Transverse colon (tissue), 4 donors: ENCODE data around the gene CCRL2. TPM values are rescaled to one million over a fixed set of nuclear protein-coding genes. Genes with fewer than 3 reads are reported as not detected.
"Not testable (repeated sequence)": the region's sequence is repeated elsewhere in the genome, so short reads cannot be mapped to it uniquely, and the experiment has no call there.

Source experiments
- DNase-seq: peaks from one replicate; pipeline ENCODE4 v3.0.0-alpha.2; 2019
- H3K27ac ChIP-seq, 4 donors: fragments of 200-600 bp; sonication (generic); 2 replicates each; pipeline ENCODE4 v1.5.1; 2016 to 2018; ENCODE audit warnings: inconsistent platforms in 4 of 4
- H3K27me3 ChIP-seq: fragments of 200-600 bp; sonication (generic); 2 replicates; pipeline ENCODE4 v1.5.1; 2017; ENCODE audit warnings: inconsistent platforms
- H3K36me3 ChIP-seq, 4 donors: fragments of 200-600 bp; sonication (generic); 2 replicates each; pipeline ENCODE4 v1.5.1; 2017 to 2019; ENCODE audit warnings: inconsistent platforms in 4 of 4
- H3K4me1 ChIP-seq, 4 donors: fragments of 200-600 bp; sonication (generic); 2 replicates each; pipeline ENCODE4 v1.5.1; 2017 to 2020; ENCODE audit warnings: inconsistent platforms in 4 of 4
- H3K4me3 ChIP-seq, 4 donors: fragments of 200-600 bp; sonication (generic); 1 replicate in 1 of 4; 2 replicates in 3 of 4; pipeline versions ENCODE4 v1.5.1 to v1.6.1; 2017 to 2019; ENCODE audit warnings: inconsistent platforms in 4 of 4
- H3K9me3 ChIP-seq, 2 donors: fragments of 200-600 bp; sonication (generic); 2 replicates each; pipeline ENCODE4 v1.5.1; 2017 to 2019; ENCODE audit warnings: inconsistent platforms in 2 of 2
- EP300 ChIP-seq: sonication (generic); formaldehyde crosslinking; IDR thresholded peaks from one replicate; pipeline ENCODE4 v1.6.1; 2017; ENCODE audit warnings: antibody characterized with exemption, low read depth
- POLR2A ChIP-seq: fragments of 450-650 bp; IDR thresholded peaks from one replicate; pipeline ENCODE4 v1.6.1; 2016; ENCODE audit warnings: antibody characterized with exemption, mild to moderate bottlenecking, moderate library complexity
- POLR2AphosphoS5 ChIP-seq, 3 donors: sonication (generic); formaldehyde crosslinking; IDR thresholded peaks; one replicate each; pipeline ENCODE4 v1.6.1; 2016; ENCODE audit warnings: antibody characterized with exemption in 3 of 3
- WGBS, 2 donors: methylation state at CpG; one replicate each; pipeline ENCODE4 v1.1.5; 2018; ENCODE audit warnings: low coverage in 1 of 2; 5-methylcytosine and 5-hydroxymethylcytosine counted together
- in situ Hi-C, 4 donors: fragments of 200-750 bp; cut with MboI; loops; one replicate each; pipeline versions ENCODE4 v1.15.0 to v1.15.1; 2017; ENCODE audit warnings: low sequenced_read_pairs in 3 of 4, low pct_ligation_motif_present in 1 of 4, low pct_unique_long_range_greater_than_20kb in 1 of 4
- intact Hi-C: fragments of 100-400 bp; cut with DNase I; formaldehyde crosslinking; loops from one replicate; pipeline ENCODE4 v1.15.1; 2023; ENCODE audit warnings: low total_unique reads
- total RNA-seq, 4 donors: library from RNA; depleted of rRNA; stranded (reverse); fragments of >200 nt; gene quantifications; one replicate each; pipeline ENCODE4 v1.1.0, GENCODE V29; 2016
- TF ChIP-seq, protein P1 (sequence below), 5 experiments: fragments of 200-600 bp in 3 of 5; fragments of 450-650 bp in 2 of 5; sonication (generic) in 3 of 5; IDR thresholded peaks; 1 replicate in 2 of 5; 2 replicates in 3 of 5; pipeline ENCODE4 v1.5.1; 2016 to 2017; ENCODE audit warnings: antibody characterized with exemption in 5 of 5, inconsistent platforms in 3 of 5, mild to moderate bottlenecking in 2 of 5, moderate library complexity in 1 of 5

The CCRL2 gene
- total RNA-seq, 4 donors from 2014 or later, result 2.6 to 13.9 (median 9.8) TPM

DNA sequence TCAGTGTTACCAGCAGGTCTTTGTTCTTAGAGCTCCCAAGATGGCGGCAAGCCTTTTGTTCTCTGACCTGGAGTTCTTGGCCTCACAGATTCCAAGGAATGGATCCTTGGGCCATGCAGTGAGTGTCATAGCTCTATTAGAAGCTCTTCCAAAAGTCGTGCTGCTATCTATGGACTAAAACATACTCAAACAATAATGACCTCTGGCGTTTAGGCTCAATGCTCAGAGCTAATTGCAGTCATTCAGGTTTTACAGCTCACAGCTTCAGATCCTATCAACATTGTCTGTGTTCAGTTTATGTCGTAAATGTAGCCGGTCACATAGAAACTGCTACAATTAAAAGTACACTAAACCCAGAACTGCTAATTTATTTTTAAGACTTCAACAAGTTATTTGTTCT, 22.2 kb downstream of the CCRL2 start:
- in situ Hi-C loops (loop anchor here in 1 of 4 donors (25.0 kb wide), 1 partner anchor 667 kb away; no protein-coding TSS in a partner anchor), intact Hi-C loops (loop anchor here (5.0 kb wide), 1 partner anchor 107 kb away; no protein-coding TSS in a partner anchor)
- Histone ChIP-seq H3K4me1 (peaks cover 0 to 20% (median 11%) of the 10 kb centered on the region in 4 donors), H3K36me3 (no peaks in the 10 kb centered on the region), H3K27me3 (no peaks in the 10 kb centered on the region), H3K27ac (peak overlapping the region; percentile 65 to 81 (median 76)), H3K4me3 (no peak overlapping the region), H3K9me3 (no peaks in the 10 kb centered on the region)
- WGBS, 2 donors, result 44 to 47% methylated on average over 4 to 5 of the region's 5 CpGs
- no peak for DNase-seq
- no peak for TF ChIP-seq EP300

DNA sequence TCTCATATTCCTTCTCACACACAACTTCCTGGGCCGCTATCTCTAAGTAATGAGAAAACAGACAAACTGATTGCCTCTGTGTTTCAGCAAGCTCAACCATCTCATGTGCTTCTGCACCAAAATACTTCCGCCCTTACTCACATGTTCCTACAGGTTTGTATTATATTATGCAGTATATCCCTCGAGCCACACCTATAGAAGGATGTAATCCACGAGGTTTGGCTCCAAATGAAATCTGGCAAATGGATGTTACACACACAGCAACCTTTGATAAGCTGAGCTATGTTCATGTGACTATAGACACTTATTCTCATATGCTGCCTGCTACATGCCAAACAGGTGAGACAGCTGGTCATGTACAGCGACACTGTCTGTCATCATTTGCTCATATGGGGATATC, 22.6 kb downstream of the CCRL2 start:
- TF ChIP-seq EP300, result no peak
- TF ChIP-seq, protein P1, sequence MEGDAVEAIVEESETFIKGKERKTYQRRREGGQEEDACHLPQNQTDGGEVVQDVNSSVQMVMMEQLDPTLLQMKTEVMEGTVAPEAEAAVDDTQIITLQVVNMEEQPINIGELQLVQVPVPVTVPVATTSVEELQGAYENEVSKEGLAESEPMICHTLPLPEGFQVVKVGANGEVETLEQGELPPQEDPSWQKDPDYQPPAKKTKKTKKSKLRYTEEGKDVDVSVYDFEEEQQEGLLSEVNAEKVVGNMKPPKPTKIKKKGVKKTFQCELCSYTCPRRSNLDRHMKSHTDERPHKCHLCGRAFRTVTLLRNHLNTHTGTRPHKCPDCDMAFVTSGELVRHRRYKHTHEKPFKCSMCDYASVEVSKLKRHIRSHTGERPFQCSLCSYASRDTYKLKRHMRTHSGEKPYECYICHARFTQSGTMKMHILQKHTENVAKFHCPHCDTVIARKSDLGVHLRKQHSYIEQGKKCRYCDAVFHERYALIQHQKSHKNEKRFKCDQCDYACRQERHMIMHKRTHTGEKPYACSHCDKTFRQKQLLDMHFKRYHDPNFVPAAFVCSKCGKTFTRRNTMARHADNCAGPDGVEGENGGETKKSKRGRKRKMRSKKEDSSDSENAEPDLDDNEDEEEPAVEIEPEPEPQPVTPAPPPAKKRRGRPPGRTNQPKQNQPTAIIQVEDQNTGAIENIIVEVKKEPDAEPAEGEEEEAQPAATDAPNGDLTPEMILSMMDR (IDR thresholded peaks at IDR 0.05), result no peak
- TF ChIP-seq POLR2AphosphoS5 (IDR thresholded peaks at IDR 0.05), result peak in 1 of 3 donors; percentile 47
- in situ Hi-C loops, result loop anchor here in 1 of 4 donors (25.0 kb wide), 1 partner anchor 667 kb away; no protein-coding TSS in a partner anchor
- Histone ChIP-seq H3K4me1 (peaks cover 0 to 20% (median 11%) of the 10 kb centered on the region in 4 donors), H3K9me3 (no peaks in the 10 kb centered on the region), H3K4me3 (no peak overlapping the region), H3K36me3 (no peaks in the 10 kb centered on the region), H3K27ac (peak overlapping the region; percentile 65 to 81 (median 76)), H3K27me3 (no peaks in the 10 kb centered on the region)
- peak; percentile 32 for DNase-seq
- intact Hi-C loops, result loop anchor here (5.0 kb wide), 1 partner anchor 107 kb away; no protein-coding TSS in a partner anchor
- WGBS, 2 donors, result 51 to 59% methylated on average over 3 to 5 of the region's 5 CpGs

DNA sequence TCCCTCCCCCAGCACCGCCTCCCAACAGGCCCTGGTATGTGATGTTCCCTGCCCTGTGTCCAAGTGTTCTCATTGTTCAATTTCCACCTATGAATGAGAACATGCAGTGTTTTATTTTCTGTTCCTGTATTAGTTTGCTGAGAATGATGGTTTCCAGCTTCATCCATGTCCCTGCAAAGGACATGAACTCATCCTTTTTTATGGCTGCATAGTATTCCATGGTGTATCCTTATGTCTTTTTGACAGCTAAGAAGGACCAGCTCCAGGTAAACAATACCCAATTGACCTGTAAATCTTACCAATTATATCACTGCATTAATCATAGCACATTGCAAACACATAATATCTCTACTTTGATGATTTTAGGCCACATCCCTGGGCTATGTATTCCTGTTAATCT, 23.8 kb downstream of the CCRL2 start:
- H3K9me3 ChIP-seq, H3K27ac ChIP-seq, H3K27me3 ChIP-seq, H3K36me3 ChIP-seq, DNase-seq, intact Hi-C loops, H3K4me3 ChIP-seq: not testable (repeated sequence)
- in situ Hi-C loops, result loop anchor here in 1 of 4 donors (25.0 kb wide), 1 partner anchor 669 kb away; no protein-coding TSS in a partner anchor
- peaks cover 0 to 20% (median 11%) of the 10 kb centered on the region in 4 donors for H3K4me1 ChIP-seq
- WGBS, 2 donors, result 100% methylated on average over 1 of the region's 1 CpG

DNA sequence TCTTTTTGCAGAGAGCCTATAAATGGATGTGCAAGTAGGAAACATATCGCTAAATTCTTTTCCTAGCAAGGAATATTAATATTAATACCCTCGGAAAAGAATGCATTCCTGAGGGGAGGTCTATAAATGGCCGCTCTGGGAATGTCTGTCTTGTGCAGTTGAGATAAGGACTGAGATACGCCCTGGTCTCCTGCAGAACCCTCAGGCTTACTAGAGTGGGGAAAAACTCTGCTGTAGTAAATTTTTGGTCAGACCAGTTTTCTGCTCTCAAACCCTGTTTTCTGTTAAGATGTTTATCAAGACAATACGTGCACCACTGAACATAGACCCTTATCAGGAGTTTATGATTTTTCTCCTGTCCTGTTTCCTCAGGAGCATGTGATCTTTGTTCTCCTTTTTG, 24.8 kb downstream of the CCRL2 start:
- in situ Hi-C loops, result loop anchor here in 1 of 4 donors (25.0 kb wide), 1 partner anchor 670 kb away; no protein-coding TSS in a partner anchor
- H3K4me3 ChIP-seq, H3K9me3 ChIP-seq, H3K36me3 ChIP-seq, intact Hi-C loops, H3K27ac ChIP-seq, H3K27me3 ChIP-seq, DNase-seq: not testable (repeated sequence)
- H3K4me1 ChIP-seq, result peaks cover 0 to 16% (median 11%) of the 10 kb centered on the region in 4 donors
- 92 to 96% methylated on average over 4 to 5 of the region's 5 CpGs for WGBS, 2 donors

DNA sequence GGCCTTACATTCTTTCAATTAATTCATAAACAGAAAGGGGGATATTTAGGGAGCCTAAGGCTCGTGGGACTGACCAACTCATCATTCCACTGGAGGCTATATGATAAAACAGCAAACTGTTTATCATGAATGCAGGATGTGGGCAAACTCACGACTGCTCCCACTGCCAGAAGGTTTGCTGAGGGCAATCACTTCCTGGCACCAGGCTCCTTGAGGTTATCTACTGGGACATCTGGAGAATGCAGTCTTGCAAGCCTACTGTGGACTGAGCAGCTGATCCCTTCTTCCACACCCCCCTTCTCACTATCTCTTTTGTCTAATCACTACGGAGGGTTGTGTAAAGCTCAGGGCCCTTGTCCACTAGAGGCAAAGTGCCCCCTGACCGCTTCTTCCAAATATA, 26.1 kb downstream of the CCRL2 start:
- H3K27ac ChIP-seq, DNase-seq, H3K4me3 ChIP-seq, H3K9me3 ChIP-seq, H3K27me3 ChIP-seq, intact Hi-C loops, H3K36me3 ChIP-seq: not testable (repeated sequence)
- peaks cover 0 to 14% (median 10%) of the 10 kb centered on the region in 4 donors for H3K4me1 ChIP-seq
- 73 to 100% methylated on average over 1 to 4 of the region's 4 CpGs for WGBS, 2 donors
- in situ Hi-C loops, result loop anchor here in 1 of 4 donors (25.0 kb wide), 1 partner anchor 671 kb away; no protein-coding TSS in a partner anchor

DNA sequence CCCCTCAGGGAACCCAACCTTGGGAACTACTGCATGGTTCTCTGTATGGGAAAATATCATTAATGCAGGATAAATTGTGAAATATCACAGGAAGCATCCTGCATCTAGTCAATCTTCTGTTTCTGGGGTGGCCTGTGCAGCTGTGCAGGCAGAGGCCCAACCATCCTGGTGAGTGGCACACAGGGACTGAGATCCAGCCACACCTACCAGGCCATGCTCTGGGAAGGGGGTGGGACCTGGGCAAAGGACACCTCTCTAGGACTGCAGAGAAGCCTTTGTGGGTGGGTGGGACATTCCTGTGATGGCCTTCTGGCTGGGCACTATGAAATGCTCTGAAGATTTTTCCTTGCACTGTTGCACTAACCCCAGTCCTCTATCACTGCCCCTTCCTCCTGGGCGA, 26.8 kb downstream of the CCRL2 start:
- no peak for DNase-seq
- H3K4me1 ChIP-seq, result peaks cover 0 to 7% (median 5%) of the 10 kb centered on the region in 4 donors
- no peaks in the 10 kb centered on the region for H3K27me3 ChIP-seq
- 57 to 89% methylated on average over 1 of the region's 1 CpG for WGBS, 2 donors
- in situ Hi-C loops, result loop anchor here in 1 of 4 donors (25.0 kb wide), 1 partner anchor 672 kb away; no protein-coding TSS in a partner anchor
- no peak overlapping the region for H3K4me3 ChIP-seq
- intact Hi-C loops, result no loop called here
- TF ChIP-seq POLR2A (no peak), EP300 (no peak), POLR2AphosphoS5 (IDR thresholded peaks at IDR 0.05) (no peak)
- TF ChIP-seq, protein P1 (IDR thresholded peaks at IDR 0.05), result no peak
- no peaks in the 10 kb centered on the region for H3K36me3 ChIP-seq
- H3K9me3 ChIP-seq, result no peaks in the 10 kb centered on the region
- no peak overlapping the region for H3K27ac ChIP-seq
